ENCODE results near the gene FSD1.

FSD1 gene

DNA sequence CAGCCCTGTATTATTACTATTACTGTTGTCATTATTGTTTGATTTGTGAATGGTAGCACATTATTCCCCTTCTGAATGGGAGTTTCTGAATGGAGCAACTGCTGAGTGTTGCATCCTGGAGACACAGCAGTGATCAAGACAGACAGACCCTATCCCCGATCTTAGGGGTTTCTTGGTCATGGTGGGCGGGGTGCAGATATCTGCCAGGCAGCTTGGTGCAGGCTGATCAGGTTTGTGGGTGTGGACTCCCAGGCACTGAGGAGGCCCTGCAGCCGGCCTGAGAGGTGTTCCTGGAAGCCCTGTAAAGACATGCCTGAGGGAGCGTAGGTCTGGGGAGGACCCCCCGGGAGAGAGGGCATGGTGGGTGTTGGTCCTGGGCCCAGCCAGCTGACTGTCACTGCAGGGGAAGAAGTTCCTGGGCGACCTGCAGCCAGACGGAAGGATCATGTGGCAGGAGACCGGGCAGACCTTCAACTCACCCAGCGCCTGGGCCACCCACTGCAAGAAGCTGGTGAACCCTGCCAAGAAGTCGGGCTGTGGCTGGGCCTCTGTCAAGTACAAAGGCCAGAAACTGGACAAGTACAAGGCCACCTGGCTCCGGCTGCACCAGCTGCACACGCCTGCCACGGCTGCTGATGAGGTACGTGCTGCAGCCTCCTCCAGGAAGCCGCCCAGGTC lies 41.1 kb downstream of the FSD1 start:
- no peak for DNase-seq (ENCODE audit: low spot score)

GRCh38 chr19:4346020-4346383 lies 41.6 kb downstream of the FSD1 start:
- no peak for DNase-seq (ENCODE audit: low spot score)

GRCh38 chr19:4347521-4347920 lies 43.1 kb downstream of the FSD1 start:
- no peak for DNase-seq (ENCODE audit: low spot score)

GRCh38 chr19:4349225-4349624 lies 44.8 kb downstream of the FSD1 start:
- DNase-seq (ENCODE audit: low spot score) = peak; percentile 6

- no peak for DNase-seq (ENCODE audit: low spot score)
Observed at GRCh38 chr19:4350111-4350510, 45.7 kb downstream of the FSD1 start.

- DNase-seq (ENCODE audit: low spot score) = no peak
Observed at GRCh38 chr19:4350726-4351125, 46.3 kb downstream of the FSD1 start.

DNA sequence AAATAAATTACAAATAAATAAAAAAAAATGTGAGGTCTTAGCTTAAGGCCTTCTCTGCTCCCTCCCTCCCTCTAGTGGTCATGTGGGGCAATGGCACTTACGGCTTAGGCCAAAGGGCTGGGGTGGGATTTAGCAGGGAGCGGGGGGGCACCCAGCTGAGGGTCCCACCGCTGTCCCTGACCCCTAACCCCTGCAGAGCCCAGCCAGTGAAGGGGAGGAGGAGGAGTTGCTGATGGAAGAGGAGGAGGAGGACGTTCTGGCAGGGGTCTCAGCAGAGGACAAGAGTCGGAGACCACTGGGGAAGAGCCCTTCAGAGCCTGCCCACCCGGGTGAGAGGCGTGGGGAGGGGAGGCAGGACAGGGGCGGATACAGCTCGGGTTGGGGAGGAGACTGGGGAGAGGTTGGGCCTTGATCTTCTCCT lies 48.3 kb downstream of the FSD1 start:
- DNase-seq (ENCODE audit: low spot score) = no peak

DNA sequence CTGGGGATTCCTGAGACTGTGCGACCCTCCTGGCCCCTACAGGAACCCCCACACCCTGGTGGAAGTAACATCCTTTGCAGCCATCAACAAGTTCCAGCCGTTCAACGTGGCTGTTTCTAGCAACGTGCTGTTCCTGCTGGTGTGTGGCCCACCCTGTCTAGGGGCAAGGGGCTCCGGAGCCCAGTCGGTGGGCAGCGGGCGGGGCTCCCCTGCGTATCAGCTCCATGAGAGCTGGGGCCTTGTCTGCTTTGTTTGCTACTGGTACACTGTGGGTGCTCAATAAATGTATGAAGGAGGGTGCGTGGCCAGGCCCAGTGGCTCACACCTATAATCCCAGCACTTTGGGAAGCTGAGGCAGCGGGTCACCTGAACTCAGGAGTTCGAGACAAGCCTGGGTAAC lies 49.9 kb downstream of the FSD1 start:
- no peak for DNase-seq (ENCODE audit: low spot score)

DNA sequence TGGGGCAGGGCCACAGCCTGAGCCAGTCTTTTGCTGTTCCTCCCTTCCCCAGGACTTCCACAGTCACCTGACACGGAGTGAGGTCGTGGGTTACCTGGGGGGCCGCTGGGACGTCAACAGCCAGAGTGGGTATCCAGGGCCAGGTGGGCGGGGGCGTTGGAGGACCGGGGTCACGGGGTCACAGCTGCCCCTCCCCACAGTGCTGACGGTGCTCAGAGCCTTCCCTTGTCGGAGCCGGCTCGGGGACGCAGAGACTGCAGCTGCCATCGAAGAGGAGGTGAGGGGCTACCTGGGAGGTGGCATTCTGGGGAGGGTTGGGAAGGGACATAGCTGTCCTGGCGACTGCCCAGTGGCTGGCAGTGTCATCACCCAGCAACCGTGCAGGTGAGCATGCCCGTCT lies 50.5 kb downstream of the FSD1 start:
- no peak for DNase-seq (ENCODE audit: low spot score)

- no peak for DNase-seq (ENCODE audit: low spot score)
Observed at GRCh38 chr19:4357095-4357797, 52.8 kb downstream of the FSD1 start.

- no peak for DNase-seq (ENCODE audit: low spot score)
Observed at GRCh38 chr19:4357921-4358326, 53.5 kb downstream of the FSD1 start.

DNA sequence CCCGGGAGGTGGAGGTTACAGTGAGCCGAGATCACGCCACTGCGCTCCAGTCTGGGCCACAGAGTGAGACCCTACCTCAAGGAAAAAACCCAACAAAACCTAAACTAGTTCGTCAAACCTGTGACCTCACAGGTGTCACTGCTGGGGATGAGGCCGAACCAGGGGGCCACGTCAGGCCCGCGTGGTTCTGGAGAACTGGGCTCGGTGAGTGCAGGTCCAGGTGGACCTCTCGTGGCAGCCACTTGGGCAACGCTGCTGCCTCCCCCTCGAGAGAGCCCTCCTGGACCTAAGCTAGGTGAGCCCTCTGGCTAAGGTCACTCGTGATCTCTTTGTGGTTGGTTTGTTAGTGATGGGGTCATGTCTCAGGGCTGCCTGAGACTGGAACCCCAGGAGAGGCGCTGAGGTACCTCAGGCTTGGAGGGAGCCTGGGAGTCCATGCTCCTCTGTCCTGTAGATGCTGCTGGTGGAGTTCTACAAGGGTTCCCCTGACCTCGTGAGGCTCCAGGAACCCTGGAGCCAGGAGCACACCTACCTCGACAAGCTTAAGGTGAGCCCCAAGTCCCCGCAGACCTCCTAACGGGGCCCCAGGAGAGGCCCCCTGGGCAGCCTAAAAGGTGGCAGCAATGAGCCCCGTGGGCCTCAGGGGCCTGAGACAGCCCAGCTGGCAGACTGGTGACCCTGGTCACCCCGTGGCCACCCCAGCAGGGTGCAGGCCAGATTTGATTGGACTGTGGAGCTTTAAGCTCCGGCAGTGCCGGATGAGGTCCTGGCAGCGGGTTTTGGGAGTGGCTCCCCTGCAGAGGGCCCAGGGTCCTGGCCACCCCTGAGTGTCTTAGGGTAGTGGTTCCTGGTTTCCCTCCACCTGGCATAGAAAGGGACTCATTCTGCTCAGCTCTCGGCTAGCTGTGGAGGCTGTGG lies 54.6 kb downstream of the FSD1 start:
- no peak for DNase-seq (ENCODE audit: low spot score)

DNA sequence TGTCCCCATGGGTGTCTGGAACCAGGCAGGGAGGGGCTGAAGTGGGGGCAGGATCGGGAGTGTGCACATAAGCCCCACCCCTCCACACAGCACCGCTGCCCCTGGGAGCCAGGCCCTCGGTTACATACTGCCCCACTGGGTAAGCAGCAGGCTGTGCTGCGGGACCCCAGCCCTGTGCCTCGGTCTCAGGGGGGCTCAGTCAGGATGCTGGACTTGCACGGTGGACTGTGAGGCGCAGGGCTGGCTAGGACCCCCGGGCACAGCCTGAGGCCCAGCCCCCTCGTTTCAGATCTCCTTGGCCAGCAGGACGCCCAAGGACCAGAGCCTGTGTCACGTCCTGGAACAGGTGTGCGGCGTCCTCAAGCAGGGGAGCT lies 55.2 kb downstream of the FSD1 start:
- no peak for DNase-seq (ENCODE audit: low spot score)

DNA sequence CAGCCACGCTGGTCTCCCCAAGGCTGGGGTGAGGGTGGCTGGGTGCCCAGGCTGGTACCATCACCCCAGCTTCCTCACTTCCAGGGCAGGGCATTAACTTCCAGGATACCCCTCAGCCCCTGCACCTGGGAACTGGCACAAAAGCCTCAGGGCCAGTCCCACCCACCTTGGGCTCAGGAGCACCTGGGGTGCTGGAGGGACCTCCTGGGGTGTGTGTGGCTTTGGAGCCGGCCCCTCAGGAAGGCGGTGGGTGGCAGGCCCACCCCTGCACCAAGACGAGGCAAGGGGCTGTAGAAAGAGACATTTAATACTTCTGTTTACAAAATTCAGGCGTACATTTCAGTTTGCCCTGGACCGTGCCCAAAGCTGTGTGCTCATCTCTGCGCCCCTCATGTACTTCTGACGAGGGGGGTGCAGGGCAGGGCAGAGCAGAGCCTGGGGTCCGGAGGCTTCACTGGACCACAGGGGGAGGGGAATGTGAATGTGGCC lies 55.7 kb downstream of the FSD1 start:
- no peak for DNase-seq (ENCODE audit: low spot score)

DNA sequence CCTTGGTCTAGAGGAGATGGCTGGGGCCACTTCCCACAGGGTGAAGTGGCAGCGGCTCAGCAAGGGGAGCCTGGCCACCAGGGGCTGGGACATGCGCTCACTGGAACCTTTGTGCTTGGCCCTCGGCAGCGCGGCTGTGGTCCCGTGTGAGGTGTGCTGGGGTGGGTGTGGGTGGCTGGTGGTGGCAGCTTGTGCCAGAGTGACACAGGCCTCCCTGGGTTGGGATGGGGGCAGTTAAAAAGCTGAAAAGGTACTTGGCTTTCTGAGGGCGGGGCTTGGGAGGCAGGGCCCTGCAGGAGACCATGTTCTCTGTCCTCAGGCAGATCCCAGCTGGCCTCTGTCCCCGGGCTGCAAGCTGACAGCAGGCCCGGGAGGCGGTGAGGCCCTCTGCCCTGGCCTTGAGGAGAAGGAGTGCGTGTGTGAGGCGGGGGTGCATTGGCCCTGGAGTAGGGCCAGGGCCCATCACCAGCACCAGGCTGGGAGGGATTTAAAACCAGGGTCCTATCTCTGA lies 56.3 kb downstream of the FSD1 start:
- DNase-seq (ENCODE audit: low spot score) = no peak

- DNase-seq (ENCODE audit: low spot score) = no peak
Observed at GRCh38 chr19:4361152-4362046, 57.0 kb downstream of the FSD1 start.

- no peak for DNase-seq (ENCODE audit: low spot score)
Observed at GRCh38 chr19:4362101-4362828, 57.9 kb downstream of the FSD1 start.

GRCh38 chr19:4362831-4363545 lies 58.6 kb downstream of the FSD1 start:
- DNase-seq (ENCODE audit: low spot score) = no peak

GRCh38 chr19:4363571-4364304 lies 59.3 kb downstream of the FSD1 start:
- DNase-seq (ENCODE audit: low spot score) = no peak
